CD4-positive, alpha-beta T cell (primary cell): ENCODE results near the gene ASB17. TPM values are rescaled to one million over a fixed set of nuclear protein-coding genes. Genes with fewer than 3 reads are reported as not detected.

Source experiments
- ATAC-seq: fragments of 200-7000 bp; cut with Tn5 transposase; one replicate; pipeline ENCODE4 v1.10.0; 2022; ENCODE audit warnings: mild to moderate bottlenecking; ENCODE audit not compliant: poor library complexity
- CTCF ChIA-PET: fragments of 350-600 bp; sonication (Branson Sonifier 250); formaldehyde crosslinking; loops from one replicate; lab custom pipeline; 2021; ENCODE audit warnings: antibody characterized with exemption, inconsistent platforms; lab: Charles Lee
- POLR2A ChIA-PET: fragments of 350-600 bp; sonication (Branson Sonifier 250); formaldehyde crosslinking; loops from one replicate; lab custom pipeline; 2021; ENCODE audit warnings: antibody characterized with exemption, inconsistent platforms; lab: Charles Lee
- DNase-seq, 14 experiments: peaks; one replicate each; pipeline ENCODE4 v3.0.0-alpha.2; 2013 to 2020; ENCODE audit warnings: mixed read lengths in 2 of 14
- H3K27ac ChIP-seq, 2 donors: one replicate each; pipeline versions ENCODE4 v1.5.1 to v1.7.0; 2013; ENCODE audit warnings: low read length in 2 of 2, low read depth in 1 of 2, mild to moderate bottlenecking in 1 of 2
- H3K27me3 ChIP-seq, 2 experiments: 1 replicate in 1 of 2; 2 replicates in 1 of 2; pipeline versions ENCODE4 v1.6.1 to v1.7.0; 2013; ENCODE audit warnings: low read length in 2 of 2, control low read depth in 1 of 2, mild to moderate bottlenecking in 1 of 2, moderate library complexity in 1 of 2; ENCODE audit not compliant: insufficient read depth in 2 of 2, control insufficient read depth in 1 of 2
- H3K36me3 ChIP-seq: one replicate; pipeline ENCODE4 v1.6.1; 2013; ENCODE audit warnings: low read length, control low read depth; ENCODE audit not compliant: insufficient read depth
- H3K4me1 ChIP-seq: one replicate; pipeline ENCODE4 v1.6.1; 2013; ENCODE audit warnings: low read length, control low read depth; ENCODE audit not compliant: insufficient read depth
- H3K4me3 ChIP-seq: one replicate; pipeline ENCODE4 v1.5.1; 2013; ENCODE audit warnings: mild to moderate bottlenecking, low read length, moderate library complexity
- H3K9me3 ChIP-seq, 2 experiments: 1 replicate in 1 of 2; 2 replicates in 1 of 2; pipeline versions ENCODE4 v1.6.1 to v1.7.0; 2013; ENCODE audit warnings: low read length in 2 of 2, mild to moderate bottlenecking in 2 of 2, control low read depth in 1 of 2, moderate library complexity in 1 of 2; ENCODE audit not compliant: control insufficient read depth in 1 of 2, insufficient read depth in 1 of 2
- H3K27ac Mint-ChIP-seq: one replicate; pipeline ENCODE4 v1.8.0; 2020; ENCODE audit warnings: mixed read lengths
- H3K27me3 Mint-ChIP-seq: one replicate; pipeline ENCODE4 v1.8.0; 2021; ENCODE audit warnings: mixed read lengths
- H3K36me3 Mint-ChIP-seq: one replicate; pipeline ENCODE4 v1.8.0; 2021; ENCODE audit warnings: low read depth, mixed read lengths
- H3K4me1 Mint-ChIP-seq: one replicate; pipeline ENCODE4 v1.8.0; 2021; ENCODE audit warnings: low read depth, mixed read lengths
- H3K4me3 Mint-ChIP-seq: one replicate; pipeline ENCODE4 v1.8.0; 2020; ENCODE audit warnings: mild to moderate bottlenecking, mixed read lengths
- H3K9me3 Mint-ChIP-seq: one replicate; pipeline ENCODE4 v1.8.0; 2020; ENCODE audit warnings: mixed read lengths
- intact Hi-C, 2 experiments: fragments of 100-400 bp; cut with DNase I in 1 of 2; cut with micrococcal nuclease in 1 of 2; formaldehyde crosslinking; loops; one replicate each; pipeline versions ENCODE4 v1.15.1 to v1.9.0; 2023 to 2025; cut with DNase I, micrococcal nuclease
- total RNA-seq, 174 experiments: library from RNA in 2 of 174; stranded (reverse) in 2 of 174; gene quantifications; one replicate each; pipeline ENCODE4 v1.2.3 and lab custom pipeline; 2021 to 2026
- TF ChIP-seq, protein P1 (sequence below): fragments of 200-600 bp; IDR thresholded peaks from one replicate; pipeline ENCODE4 v1.8.0; 2022; ENCODE audit warnings: antibody characterized with exemption, mild to moderate bottlenecking

ASB17 gene
- total RNA-seq, 2 experiments from 2014 or later = not detected

DNA sequence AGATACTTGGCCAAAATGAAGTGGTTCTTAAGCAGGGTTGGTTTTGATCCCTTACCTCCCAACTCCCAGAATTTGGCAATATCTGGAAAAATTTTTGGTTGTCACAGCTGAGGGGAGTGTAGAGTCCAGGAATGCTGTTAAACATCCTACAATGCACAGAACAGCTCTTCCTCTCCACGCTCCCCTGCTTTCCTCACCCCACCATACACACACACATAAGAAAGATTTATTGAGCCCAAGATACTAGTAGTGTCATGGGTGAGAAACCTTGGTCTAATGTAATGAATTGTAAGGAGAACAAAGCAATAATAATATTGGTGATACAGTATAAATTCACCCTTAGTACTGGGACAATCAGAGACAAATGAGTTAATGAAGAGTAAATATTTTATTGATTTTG lies 47.8 kb downstream of the ASB17 start:
- Mint-ChIP-seq H3K4me1 (no peaks in the 10 kb centered on the region), H3K36me3 (no peaks in the 10 kb centered on the region), H3K27ac (no peak overlapping the region), H3K4me3 (no peak overlapping the region), H3K27me3 (no peaks in the 10 kb centered on the region), H3K9me3 (no peaks in the 10 kb centered on the region)
- Histone ChIP-seq H3K9me3 (no peaks in the 10 kb centered on the region), H3K4me1 (no peaks in the 10 kb centered on the region), H3K4me3 (no peak overlapping the region), H3K27ac (no peak overlapping the region), H3K36me3 (no peaks in the 10 kb centered on the region), H3K27me3 (peaks cover 0 to 2% of the 10 kb centered on the region in 2 experiments)
- intact Hi-C loops = no loop called here
- POLR2A ChIA-PET = no interaction called here
- ATAC-seq (no peak), DNase-seq (no peak)
- TF ChIP-seq, protein P1, sequence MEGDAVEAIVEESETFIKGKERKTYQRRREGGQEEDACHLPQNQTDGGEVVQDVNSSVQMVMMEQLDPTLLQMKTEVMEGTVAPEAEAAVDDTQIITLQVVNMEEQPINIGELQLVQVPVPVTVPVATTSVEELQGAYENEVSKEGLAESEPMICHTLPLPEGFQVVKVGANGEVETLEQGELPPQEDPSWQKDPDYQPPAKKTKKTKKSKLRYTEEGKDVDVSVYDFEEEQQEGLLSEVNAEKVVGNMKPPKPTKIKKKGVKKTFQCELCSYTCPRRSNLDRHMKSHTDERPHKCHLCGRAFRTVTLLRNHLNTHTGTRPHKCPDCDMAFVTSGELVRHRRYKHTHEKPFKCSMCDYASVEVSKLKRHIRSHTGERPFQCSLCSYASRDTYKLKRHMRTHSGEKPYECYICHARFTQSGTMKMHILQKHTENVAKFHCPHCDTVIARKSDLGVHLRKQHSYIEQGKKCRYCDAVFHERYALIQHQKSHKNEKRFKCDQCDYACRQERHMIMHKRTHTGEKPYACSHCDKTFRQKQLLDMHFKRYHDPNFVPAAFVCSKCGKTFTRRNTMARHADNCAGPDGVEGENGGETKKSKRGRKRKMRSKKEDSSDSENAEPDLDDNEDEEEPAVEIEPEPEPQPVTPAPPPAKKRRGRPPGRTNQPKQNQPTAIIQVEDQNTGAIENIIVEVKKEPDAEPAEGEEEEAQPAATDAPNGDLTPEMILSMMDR = no peak
- CTCF ChIA-PET = no interaction called here

DNA sequence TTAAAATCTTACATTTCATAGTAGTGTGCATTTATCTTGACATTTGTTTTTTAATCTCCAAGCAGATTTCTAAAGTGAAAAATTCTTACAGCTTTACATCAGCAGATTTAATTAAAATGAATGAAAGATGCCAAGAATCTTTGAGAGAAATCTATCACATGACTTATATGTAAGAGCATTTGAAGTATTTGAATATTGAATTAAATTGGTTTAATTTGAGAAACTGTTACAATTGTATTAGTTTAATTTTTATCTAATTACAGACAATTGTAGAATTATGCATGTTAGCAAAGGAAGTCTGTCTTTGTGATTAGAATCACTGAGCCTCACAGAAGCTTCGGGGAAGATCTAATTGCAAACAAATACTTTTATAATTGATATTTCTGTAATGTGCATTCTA lies 52.2 kb downstream of the ASB17 start:
- Mint-ChIP-seq H3K36me3 (no peaks in the 10 kb centered on the region), H3K9me3 (no peaks in the 10 kb centered on the region), H3K4me3 (no peak overlapping the region), H3K27me3 (peaks cover 8% of the 10 kb centered on the region), H3K4me1 (no peaks in the 10 kb centered on the region), H3K27ac (no peak overlapping the region)
- POLR2A ChIA-PET = no interaction called here
- Histone ChIP-seq H3K9me3 (no peaks in the 10 kb centered on the region), H3K4me1 (no peaks in the 10 kb centered on the region), H3K27me3 (peaks cover 0 to 5% of the 10 kb centered on the region in 2 experiments), H3K27ac (no peak overlapping the region), H3K36me3 (no peaks in the 10 kb centered on the region), H3K4me3 (no peak overlapping the region)
- DNase-seq (no peak), ATAC-seq (no peak)
- intact Hi-C loops = no loop called here
- CTCF ChIA-PET = no interaction called here
- TF ChIP-seq, protein P1 = no peak

DNA sequence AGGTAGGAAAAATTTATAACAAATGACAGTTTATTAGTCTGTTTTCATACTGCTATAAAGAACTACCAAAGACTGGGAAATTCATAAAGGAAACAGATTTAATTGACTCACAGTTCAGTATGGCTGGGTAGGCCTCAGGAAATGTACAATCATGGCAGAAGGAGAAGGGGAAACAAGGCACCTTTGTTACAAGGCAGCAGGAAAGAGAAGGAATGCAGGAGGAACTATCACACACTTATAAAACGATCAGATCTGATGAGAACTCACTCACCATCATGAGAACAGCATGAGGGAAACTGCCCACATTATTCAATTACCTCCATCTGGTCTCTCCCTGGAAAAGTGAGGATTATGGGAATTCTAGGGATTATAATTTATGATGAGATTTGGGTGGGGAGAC lies 61.3 kb downstream of the ASB17 start:
- Mint-ChIP-seq H3K27me3 (no peaks in the 10 kb centered on the region), H3K4me3 (no peak overlapping the region), H3K36me3 (no peaks in the 10 kb centered on the region), H3K9me3 (no peaks in the 10 kb centered on the region), H3K4me1 (no peaks in the 10 kb centered on the region), H3K27ac (no peak overlapping the region)
- ATAC-seq (no peak), DNase-seq (no peak)
- Histone ChIP-seq H3K27me3 (no peaks in the 10 kb centered on the region), H3K4me3 (no peak overlapping the region), H3K4me1 (no peaks in the 10 kb centered on the region), H3K9me3 (peaks cover 0 to 8% of the 10 kb centered on the region in 2 experiments), H3K36me3 (no peaks in the 10 kb centered on the region), H3K27ac (no peak overlapping the region)
- intact Hi-C loops = no loop called here
- TF ChIP-seq, protein P1 = no peak
- CTCF ChIA-PET = no interaction called here
- POLR2A ChIA-PET = no interaction called here

Other genes with a start within 250 kb of the ASB17 start
- 1 to 10 TPM; 3.5 to 4.7 TPM for gene ACADM, start 207.7 kb downstream of the ASB17 start, total RNA-seq
- gene RABGGTB, start 146.1 kb downstream of the ASB17 start, total RNA-seq = 100 to 1,000 TPM; 199 to 200 TPM
- gene MSH4, start 135.5 kb downstream of the ASB17 start, total RNA-seq = under 1 TPM; 0.25 to 0.31 TPM
- 1 to 10 TPM in 1 of 2 experiments, under 1 TPM in 1; 0.77 to 1.3 TPM for gene ST6GALNAC3, start 142.3 kb upstream of the ASB17 start, total RNA-seq